Erythroblast (primary cell): ENCODE data around the gene NPM1.

Experiments used
- DNase-seq, 2 experiments: peaks; one replicate each; lab custom pipeline; 2025; lab: John Stamatoyannopoulos, UW
- GATA1 ChIP-seq: IDR thresholded peaks from 2 replicates; pipeline ENCODE4 v1.6.1; 2011; ENCODE audit warnings: low read depth, mild to moderate bottlenecking, control low read depth, low read length, moderate library complexity
- POLR2A ChIP-seq: IDR thresholded peaks from 2 replicates; pipeline ENCODE4 v1.6.1; 2011; ENCODE audit warnings: mild to moderate bottlenecking, low read length

NPM1 gene

GRCh38 chr5:171453056-171453725, 65.5 kb downstream of the NPM1 start:
- TF ChIP-seq POLR2A (no peak), GATA1 (no peak)
- no peak for DNase-seq

DNA sequence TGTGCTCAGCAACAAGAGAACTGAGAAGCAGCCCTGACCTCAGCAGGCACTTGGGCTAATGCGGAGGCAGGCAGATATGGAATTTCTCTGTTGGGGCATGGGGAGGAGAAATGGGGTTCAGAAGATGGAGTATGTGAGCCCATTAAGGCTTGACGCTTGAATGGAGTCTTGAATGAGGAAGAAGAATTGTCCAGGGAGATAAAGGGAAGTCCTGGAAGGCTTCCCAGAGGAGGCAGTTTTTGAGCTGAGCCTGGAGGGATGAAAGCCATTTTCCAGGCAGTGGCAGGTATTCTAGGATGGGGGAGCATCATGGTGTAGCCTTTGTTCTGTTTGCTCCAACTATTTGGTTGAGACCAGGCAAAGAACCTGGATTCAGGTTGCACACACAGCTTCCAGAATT, 66.3 kb downstream of the NPM1 start:
- no peak for TF ChIP-seq POLR2A
- TF ChIP-seq GATA1: no peak
- no peak for DNase-seq

DNA sequence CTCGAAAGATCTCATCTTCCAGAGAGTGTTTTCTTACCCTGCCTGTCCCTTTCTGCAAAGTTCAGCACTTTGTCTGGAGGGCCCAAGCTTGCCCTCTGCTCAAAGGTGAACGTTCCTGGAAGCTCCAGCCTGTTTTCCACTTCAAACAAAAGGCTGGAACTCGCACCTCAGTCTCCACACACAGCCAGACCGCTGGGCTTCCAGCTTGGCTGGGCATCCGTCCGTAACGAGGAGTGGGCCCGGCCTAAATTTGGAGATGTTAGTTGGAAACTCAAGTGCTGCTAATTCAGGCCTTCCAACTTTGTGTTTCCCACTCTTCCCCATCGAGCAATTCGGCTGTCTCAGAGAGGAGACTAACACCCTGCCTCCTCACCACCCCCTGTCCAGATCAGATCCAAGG, 66.9 kb downstream of the NPM1 start:
- TF ChIP-seq POLR2A (no peak), GATA1 (no peak)
- DNase-seq: no peak

GRCh38 chr5:171455522-171455921, 67.9 kb downstream of the NPM1 start:
- TF ChIP-seq POLR2A: no peak
- no peak for TF ChIP-seq GATA1
- no peak for DNase-seq

- no peak for DNase-seq
- no peak for TF ChIP-seq GATA1
- TF ChIP-seq POLR2A: no peak
Observed at GRCh38 chr5:171457208-171457981, 69.7 kb downstream of the NPM1 start.

DNA sequence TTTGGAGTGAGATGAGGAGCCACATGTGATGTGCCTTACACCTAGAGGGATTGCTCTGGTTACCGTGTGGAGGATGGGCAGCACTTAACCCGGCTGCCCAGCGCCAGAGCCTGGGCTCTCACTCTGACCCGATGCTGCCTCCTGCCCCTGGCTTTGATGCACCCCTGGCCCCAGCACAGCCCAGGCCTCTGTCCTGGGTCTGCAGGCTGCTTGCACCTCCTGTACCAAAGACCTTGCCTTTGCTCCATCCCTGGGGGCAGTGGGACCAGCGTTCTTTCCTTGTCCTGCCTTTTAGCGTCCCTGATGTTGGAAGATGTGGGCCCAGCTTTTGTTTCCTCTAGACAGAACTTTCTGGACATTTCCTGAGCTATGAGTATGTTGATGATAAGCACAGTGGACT, 72.2 kb downstream of the NPM1 start:
- TF ChIP-seq POLR2A (no peak), GATA1 (no peak)
- no peak for DNase-seq
